RWPE2 (cell line): ENCODE results near the gene SMAP2.

Experiments used
- ATAC-seq: fragments of 200-7000 bp; cut with Tn5 transposase; 3 replicates; pipeline ENCODE4 v1.9.1; 2021; ENCODE audit warnings: low read depth
- DNase-seq: peaks from one replicate; pipeline ENCODE4 v3.0.0-alpha.2; 2020; ENCODE audit warnings: low spot score
- H3K27ac ChIP-seq: fragments of 450-650 bp; 2 replicates; pipeline ENCODE4 v1.5.1; 2017; ENCODE audit warnings: mild to moderate bottlenecking; ENCODE audit not compliant: poor library complexity, severe bottlenecking
- H3K27me3 ChIP-seq: fragments of 250-450 bp; sonication (Bioruptor Pico); 2 replicates; pipeline ENCODE4 v1.5.1; 2021; ENCODE audit warnings: mild to moderate bottlenecking, moderate library complexity; ENCODE audit not compliant: insufficient read depth, poor library complexity, severe bottlenecking
- H3K36me3 ChIP-seq: fragments of 250-450 bp; sonication (Bioruptor Pico); 2 replicates; pipeline ENCODE4 v1.5.1; 2020; ENCODE audit warnings: low read depth, mild to moderate bottlenecking, moderate library complexity
- H3K4me1 ChIP-seq: fragments of 250-450 bp; sonication (Bioruptor Pico); 2 replicates; pipeline ENCODE4 v1.5.1; 2021; ENCODE audit warnings: mild to moderate bottlenecking, moderate library complexity; ENCODE audit not compliant: insufficient read depth, poor library complexity, severe bottlenecking
- H3K4me3 ChIP-seq: fragments of 250-450 bp; sonication (Bioruptor Pico); 2 replicates; pipeline ENCODE4 v1.5.1; 2021; ENCODE audit warnings: mild to moderate bottlenecking, moderate library complexity; ENCODE audit not compliant: severe bottlenecking
- H3K9me3 ChIP-seq: fragments of 250-450 bp; sonication (Bioruptor Pico); 2 replicates; pipeline ENCODE4 v1.5.1; 2021; ENCODE audit warnings: mild to moderate bottlenecking, moderate library complexity; ENCODE audit not compliant: severe bottlenecking
- CTCF ChIP-seq: fragments of 450-650 bp; IDR thresholded peaks from one replicate; pipeline ENCODE4 v1.5.1; 2017; ENCODE audit warnings: mild to moderate bottlenecking, moderate library complexity; ENCODE audit not compliant: poor library complexity, severe bottlenecking

SMAP2 gene

GRCh38 chr1:40383488-40384412 lies 10.2 kb downstream of the SMAP2 start:
- peak; percentile 43; the same call in 2 of the 3 replicates for ATAC-seq
- Histone ChIP-seq H3K9me3 (no peaks in the 10 kb centered on the region), H3K4me1 (peaks cover 37% of the 10 kb centered on the region), H3K27me3 (no peaks in the 10 kb centered on the region), H3K4me3 (no peak overlapping the region), H3K36me3 (no peaks in the 10 kb centered on the region), H3K27ac (peak overlapping the region; percentile 42)
- no peak for TF ChIP-seq CTCF
- DNase-seq = no peak

- H3K36me3 ChIP-seq = no peaks in the 10 kb centered on the region
- no peak for DNase-seq
- H3K27ac ChIP-seq = no peak overlapping the region
- H3K4me3 ChIP-seq = no peak overlapping the region
- no peaks in the 10 kb centered on the region for H3K9me3 ChIP-seq
- TF ChIP-seq CTCF = no peak
- no peaks in the 10 kb centered on the region for H3K27me3 ChIP-seq
- H3K4me1 ChIP-seq = peaks cover 37% of the 10 kb centered on the region
- ATAC-seq = no peak
Measured at GRCh38 chr1:40384413-40384762, 10.9 kb downstream of the SMAP2 start.

DNA sequence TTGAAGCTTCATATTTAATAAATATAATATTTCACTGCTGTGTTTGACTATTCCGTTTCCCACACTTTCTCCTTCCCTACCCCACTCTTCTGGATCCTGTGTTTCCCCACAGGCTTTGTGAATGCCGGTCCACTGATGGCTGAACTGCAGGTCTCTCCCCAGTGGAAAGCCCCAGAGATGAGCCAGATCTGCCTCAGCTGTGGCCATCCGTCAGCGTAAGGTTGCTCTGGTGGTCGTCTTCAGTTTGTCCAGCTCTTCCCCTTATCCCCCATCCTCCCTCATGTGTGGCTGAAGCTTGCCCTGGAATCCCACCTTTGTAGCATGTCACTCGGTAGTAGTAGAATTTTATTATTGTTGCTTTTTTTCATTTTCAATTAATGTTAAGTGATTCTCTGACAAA lies 11.4 kb downstream of the SMAP2 start:
- Histone ChIP-seq H3K4me1 (peaks cover 34% of the 10 kb centered on the region), H3K36me3 (no peaks in the 10 kb centered on the region), H3K9me3 (no peaks in the 10 kb centered on the region), H3K4me3 (no peak overlapping the region), H3K27me3 (no peaks in the 10 kb centered on the region), H3K27ac (no peak overlapping the region)
- ATAC-seq (no peak), DNase-seq (no peak)
- TF ChIP-seq CTCF = no peak

GRCh38 chr1:40385437-40386358 lies 12.2 kb downstream of the SMAP2 start:
- Histone ChIP-seq H3K4me1 (peaks cover 31% of the 10 kb centered on the region), H3K9me3 (no peaks in the 10 kb centered on the region), H3K4me3 (no peak overlapping the region), H3K27me3 (no peaks in the 10 kb centered on the region), H3K36me3 (no peaks in the 10 kb centered on the region), H3K27ac (no peak overlapping the region)
- no peak for DNase-seq
- no peak for TF ChIP-seq CTCF
- no peak for ATAC-seq
